ENCODE results near the gene SART1. TPM values are rescaled to one million over a fixed set of nuclear protein-coding genes. Genes with fewer than 3 reads are reported as not detected.

SART1 gene
- total RNA-seq, 2 donors from 2014 or later, result 32.5 to 38.0 TPM

DNA sequence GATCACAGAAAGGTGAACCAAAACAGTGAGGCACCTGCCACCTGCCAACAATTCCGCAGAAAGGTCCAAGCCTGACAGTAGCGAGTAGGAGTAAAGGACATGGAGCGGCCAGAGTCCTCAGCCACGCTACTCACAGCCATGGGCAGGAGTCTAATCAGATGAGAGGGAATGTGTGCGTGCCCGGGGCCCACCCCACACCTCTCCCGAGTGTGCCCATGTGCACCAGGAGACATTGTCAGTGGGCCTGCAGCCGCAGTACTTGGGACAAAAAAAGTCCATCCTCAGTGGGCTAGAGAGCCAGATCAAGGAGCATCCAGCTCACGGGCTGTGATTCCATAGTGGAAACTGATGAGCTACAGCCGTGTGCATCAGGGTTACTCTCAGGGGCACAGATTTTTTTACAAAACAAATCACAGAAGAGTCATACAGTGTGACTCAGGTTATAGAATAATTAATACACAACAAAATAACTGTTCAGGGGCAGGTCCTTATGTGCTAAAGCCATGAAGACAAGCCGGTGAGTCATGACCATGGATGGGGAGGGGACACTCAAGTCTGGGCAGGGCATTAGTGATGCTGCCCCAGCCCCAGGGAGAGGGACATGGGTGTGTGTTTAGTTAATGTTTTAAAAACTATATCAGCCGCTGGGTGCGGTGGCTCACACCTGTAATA lies 12.0 kb downstream of the SART1 start:
- peaks cover 44% of the 10 kb centered on the region for H3K36me3 ChIP-seq
- ATAC-seq (ENCODE audit: insufficient number of reproducible peaks, low FRiP score, low read depth), result no peak

DNA sequence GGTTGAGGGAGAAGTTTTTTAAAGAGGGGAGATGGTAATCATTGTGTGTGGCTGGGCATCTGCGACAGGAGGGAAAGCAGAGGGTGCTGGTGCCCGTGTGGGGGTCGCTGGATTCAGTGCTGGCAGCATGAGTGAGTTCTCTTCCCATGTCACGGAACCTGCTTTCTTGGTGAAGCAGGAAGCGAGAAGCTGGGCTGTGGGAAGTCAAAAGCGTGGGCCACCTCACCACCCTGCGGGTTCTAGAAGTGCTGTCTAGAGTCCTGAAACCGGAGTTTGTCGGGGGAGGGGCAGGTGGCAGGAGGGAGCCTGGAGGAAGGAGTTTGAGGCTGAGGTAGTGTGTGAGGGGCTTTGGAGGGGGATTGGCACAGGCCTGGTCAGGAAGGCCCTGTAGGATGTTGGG lies 14.2 kb downstream of the SART1 start:
- Histone ChIP-seq H3K27me3 (replicated peaks; ENCODE audit: insufficient read depth) (no peaks in the 10 kb centered on the region), H3K4me3 (no peak overlapping the region), H3K36me3 (peaks cover 35% of the 10 kb centered on the region), H3K27ac (no peak overlapping the region), H3K9me3 (no peaks in the 10 kb centered on the region), H3K4me1 (ENCODE audit: control insufficient read depth in 1 of 2, low read depth in 2 of 2) (no peaks in the 10 kb centered on the region)
- TF ChIP-seq, protein P1, sequence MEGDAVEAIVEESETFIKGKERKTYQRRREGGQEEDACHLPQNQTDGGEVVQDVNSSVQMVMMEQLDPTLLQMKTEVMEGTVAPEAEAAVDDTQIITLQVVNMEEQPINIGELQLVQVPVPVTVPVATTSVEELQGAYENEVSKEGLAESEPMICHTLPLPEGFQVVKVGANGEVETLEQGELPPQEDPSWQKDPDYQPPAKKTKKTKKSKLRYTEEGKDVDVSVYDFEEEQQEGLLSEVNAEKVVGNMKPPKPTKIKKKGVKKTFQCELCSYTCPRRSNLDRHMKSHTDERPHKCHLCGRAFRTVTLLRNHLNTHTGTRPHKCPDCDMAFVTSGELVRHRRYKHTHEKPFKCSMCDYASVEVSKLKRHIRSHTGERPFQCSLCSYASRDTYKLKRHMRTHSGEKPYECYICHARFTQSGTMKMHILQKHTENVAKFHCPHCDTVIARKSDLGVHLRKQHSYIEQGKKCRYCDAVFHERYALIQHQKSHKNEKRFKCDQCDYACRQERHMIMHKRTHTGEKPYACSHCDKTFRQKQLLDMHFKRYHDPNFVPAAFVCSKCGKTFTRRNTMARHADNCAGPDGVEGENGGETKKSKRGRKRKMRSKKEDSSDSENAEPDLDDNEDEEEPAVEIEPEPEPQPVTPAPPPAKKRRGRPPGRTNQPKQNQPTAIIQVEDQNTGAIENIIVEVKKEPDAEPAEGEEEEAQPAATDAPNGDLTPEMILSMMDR (IDR thresholded peaks at IDR 0.05), result no peak
- DNase-seq (ENCODE audit: low spot score), result no peak
- no peak for ATAC-seq (ENCODE audit: insufficient number of reproducible peaks, low FRiP score, low read depth)

More for the DNA sequence above, 12.0 kb downstream of the SART1 start:
- H3K27ac ChIP-seq, result no peak overlapping the region
- no peaks in the 10 kb centered on the region for H3K27me3 ChIP-seq (replicated peaks; ENCODE audit: insufficient read depth)
- TF ChIP-seq, protein P1 (IDR thresholded peaks at IDR 0.05), result no peak
- no peak overlapping the region for H3K4me3 ChIP-seq
- DNase-seq (ENCODE audit: low spot score), result no peak
- no peaks in the 10 kb centered on the region for H3K4me1 ChIP-seq (ENCODE audit: control insufficient read depth in 1 of 2, low read depth in 2 of 2)
- H3K9me3 ChIP-seq, result no peaks in the 10 kb centered on the region

DNA sequence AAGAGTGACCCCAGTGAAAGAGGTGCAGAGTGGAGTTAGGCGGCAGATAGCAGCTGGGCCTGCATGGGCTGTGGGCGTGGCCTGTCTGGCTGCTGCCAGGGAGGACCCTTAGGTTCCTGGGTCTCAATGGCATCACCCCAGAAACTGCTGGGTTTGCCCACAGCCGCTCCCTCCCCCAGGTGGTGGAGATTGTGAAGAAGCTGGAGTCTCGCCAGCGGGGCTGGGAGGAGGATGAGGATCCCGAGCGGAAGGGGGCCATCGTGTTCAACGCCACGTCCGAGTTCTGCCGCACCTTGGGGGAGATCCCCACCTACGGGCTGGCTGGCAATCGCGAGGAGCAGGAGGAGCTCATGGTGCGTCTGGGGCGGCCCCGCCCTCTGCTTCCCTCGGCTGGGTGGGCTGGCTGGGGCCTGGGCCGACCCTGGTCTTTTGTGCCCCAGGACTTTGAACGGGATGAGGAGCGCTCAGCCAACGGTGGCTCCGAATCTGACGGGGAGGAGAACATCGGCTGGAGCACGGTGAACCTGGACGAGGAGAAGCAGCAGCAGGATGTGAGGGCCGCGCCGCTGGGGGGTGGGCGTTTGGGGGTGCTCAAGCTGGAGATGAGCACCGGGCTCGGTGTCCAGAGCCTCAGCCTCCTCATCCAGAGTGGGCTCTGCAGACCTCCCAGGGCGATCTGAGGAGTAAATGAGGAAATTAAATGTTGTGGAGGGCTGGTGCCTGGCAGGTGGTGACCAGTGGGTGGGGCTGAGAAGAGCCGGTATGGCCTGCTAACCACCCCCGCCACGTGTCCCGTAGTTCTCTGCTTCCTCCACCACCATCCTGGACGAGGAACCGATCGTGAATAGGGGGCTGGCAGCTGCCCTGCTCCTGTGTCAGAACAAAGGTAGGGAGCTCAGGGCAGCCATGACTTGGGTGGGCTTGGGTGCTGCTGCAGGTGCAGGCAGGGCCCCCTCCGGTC lies 15.0 kb downstream of the SART1 start:
- TF ChIP-seq, protein P1 (IDR thresholded peaks at IDR 0.05), result no peak
- peaks cover 35% of the 10 kb centered on the region for H3K36me3 ChIP-seq
- DNase-seq (ENCODE audit: low spot score) (no peak), ATAC-seq (ENCODE audit: insufficient number of reproducible peaks, low FRiP score, low read depth) (no peak)
- no peaks in the 10 kb centered on the region for H3K4me1 ChIP-seq (ENCODE audit: control insufficient read depth in 1 of 2, low read depth in 2 of 2)
- H3K27me3 ChIP-seq (replicated peaks; ENCODE audit: insufficient read depth), result no peaks in the 10 kb centered on the region
- no peaks in the 10 kb centered on the region for H3K9me3 ChIP-seq
- H3K4me3 ChIP-seq, result no peak overlapping the region
- no peak overlapping the region for H3K27ac ChIP-seq

DNA sequence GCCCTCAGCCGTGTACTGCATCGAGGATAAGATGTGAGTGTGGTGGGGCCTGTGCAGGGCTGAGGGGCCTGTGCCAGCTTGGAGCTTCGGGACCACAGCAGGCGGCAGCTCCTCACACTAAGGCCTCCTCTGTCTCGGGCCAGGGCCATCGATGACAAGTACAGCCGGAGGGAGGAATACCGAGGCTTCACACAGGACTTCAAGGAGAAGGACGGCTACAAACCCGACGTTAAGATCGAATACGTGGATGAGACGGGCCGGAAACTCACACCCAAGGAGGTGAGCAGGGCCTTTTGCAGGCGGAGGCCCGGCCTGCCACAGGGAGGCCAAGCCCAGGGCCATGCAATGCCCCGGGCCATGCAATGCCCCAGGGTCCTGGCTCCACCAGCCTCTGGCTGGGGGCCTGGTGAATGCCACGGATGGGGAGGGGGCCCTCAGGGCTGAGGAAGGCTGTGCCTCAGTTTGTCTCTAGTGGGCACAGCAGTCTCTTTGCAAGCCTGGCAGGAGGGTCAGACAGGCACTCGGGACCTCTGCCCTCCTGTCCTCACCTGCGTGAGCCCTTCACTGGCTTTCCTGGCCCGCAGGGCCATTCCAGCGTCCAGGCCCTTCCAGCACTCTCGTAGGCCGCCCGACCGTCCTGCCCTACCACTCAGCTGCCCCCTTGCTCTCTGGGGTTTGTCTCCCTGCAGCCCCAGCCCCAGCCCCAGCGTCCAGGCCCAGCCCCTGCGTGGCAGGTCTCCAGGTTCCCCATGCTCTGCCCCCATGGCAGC lies 16.3 kb downstream of the SART1 start:
- Histone ChIP-seq H3K27me3 (replicated peaks; ENCODE audit: insufficient read depth) (no peaks in the 10 kb centered on the region), H3K9me3 (no peaks in the 10 kb centered on the region), H3K27ac (no peak overlapping the region), H3K4me1 (ENCODE audit: control insufficient read depth in 1 of 2, low read depth in 2 of 2) (no peaks in the 10 kb centered on the region), H3K36me3 (peaks cover 35% of the 10 kb centered on the region), H3K4me3 (no peak overlapping the region)
- TF ChIP-seq, protein P1 (IDR thresholded peaks at IDR 0.05), result no peak
- ATAC-seq (ENCODE audit: insufficient number of reproducible peaks, low FRiP score, low read depth), result no peak
- no peak for DNase-seq (ENCODE audit: low spot score)
